Esophagus muscularis mucosa (tissue), 4 donors: ENCODE results near the gene TAF11. TPM values are rescaled to one million over a fixed set of nuclear protein-coding genes. Genes with fewer than 3 reads are reported as not detected.

Source experiments
- DNase-seq: peaks from one replicate; pipeline ENCODE4 v3.0.0-alpha.2; 2017; ENCODE audit errors: extremely low spot score
- H3K27ac ChIP-seq, 4 donors: fragments of 200-600 bp; sonication (generic); replicated peaks in 1 of 4; 1 replicate in 3 of 4; 2 replicates in 1 of 4; pipeline ENCODE4 v1.5.1; 2016 to 2019; ENCODE audit warnings: mild to moderate bottlenecking in 1 of 4
- H3K27me3 ChIP-seq, 4 donors: fragments of 200-600 bp; sonication (generic); one replicate each; pipeline versions ENCODE4 v1.5.1 to v1.6.0; 2016 to 2019
- H3K36me3 ChIP-seq, 4 donors: fragments of 200-600 bp; sonication (generic); one replicate each; pipeline ENCODE4 v1.5.1; 2016 to 2019
- H3K4me1 ChIP-seq, 4 donors: fragments of 200-600 bp; sonication (generic); one replicate each; pipeline ENCODE4 v1.5.1; 2016 to 2019
- H3K4me3 ChIP-seq, 4 donors: fragments of 200-600 bp; sonication (generic); 1 replicate in 2 of 4; 2 replicates in 2 of 4; pipeline ENCODE4 v1.5.1; 2016 to 2019; ENCODE audit warnings: mild to moderate bottlenecking in 4 of 4, moderate library complexity in 1 of 4
- H3K9me3 ChIP-seq, 4 donors: fragments of 200-600 bp; sonication (generic); 1 replicate in 3 of 4; 2 replicates in 1 of 4; pipeline ENCODE4 v1.5.1; 2016 to 2019
- CTCF ChIP-seq, 3 experiments: fragments of 200-600 bp in 2 of 3; fragments of 450-650 bp in 1 of 3; sonication (generic) in 2 of 3; IDR thresholded peaks; one replicate each; pipeline ENCODE4 v1.5.1; 2017 to 2019; ENCODE audit warnings: antibody characterized with exemption in 3 of 3, mild to moderate bottlenecking in 2 of 3, moderate library complexity in 1 of 3
- EP300 ChIP-seq: sonication (generic); formaldehyde crosslinking; IDR thresholded peaks from one replicate; pipeline ENCODE4 v1.6.1; 2017; ENCODE audit warnings: antibody characterized with exemption
- POLR2A ChIP-seq: fragments of 450-650 bp; IDR thresholded peaks from one replicate; pipeline ENCODE4 v1.6.1; 2017; ENCODE audit warnings: antibody characterized with exemption, moderate library complexity, mild to moderate bottlenecking, low read depth
- POLR2AphosphoS5 ChIP-seq, 2 donors: sonication (generic); formaldehyde crosslinking; IDR thresholded peaks; one replicate each; pipeline ENCODE4 v1.6.1; 2017; ENCODE audit warnings: antibody characterized with exemption in 2 of 2
- WGBS: methylation state at CpG from one replicate; pipeline ENCODE4 v1.1.5; 2018; 5-methylcytosine and 5-hydroxymethylcytosine counted together
- intact Hi-C: fragments of 100-400 bp; cut with DNase I; formaldehyde crosslinking; loops from one replicate; pipeline ENCODE4 v1.15.1; 2023
- total RNA-seq, 4 donors: library from RNA; depleted of rRNA; stranded (reverse); fragments of >200 nt; gene quantifications; one replicate each; pipeline versions ENCODE4 v1.1.0 to v1.2.1, GENCODE V29; 2016

Gene TAF11
- total RNA-seq, 4 donors from 2014 or later = 18.2 to 26.2 (median 25.4) TPM

- 86% methylated on average over 1 of the region's 1 CpG for WGBS
- no peaks in the 10 kb centered on the region for H3K4me1 ChIP-seq
- no peaks in the 10 kb centered on the region for H3K9me3 ChIP-seq
- no peak for TF ChIP-seq EP300
- TF ChIP-seq POLR2AphosphoS5 (IDR thresholded peaks at IDR 0.05) = no peak
- no peak for TF ChIP-seq CTCF (IDR thresholded peaks at IDR 0.05)
- TF ChIP-seq POLR2A = no peak
- intact Hi-C loops = no loop called here
- H3K27ac ChIP-seq = no peak overlapping the region
- no peaks in the 10 kb centered on the region for H3K27me3 ChIP-seq
- peaks cover 11 to 80% (median 66%) of the 10 kb centered on the region in 4 donors for H3K36me3 ChIP-seq
- DNase-seq = no peak
- H3K4me3 ChIP-seq = no peak overlapping the region
These were observed 54.9 kb downstream of the TAF11 start for GRCh38 chr6:34832942-34833341.

GRCh38 chr6:34829137-34829536, 58.7 kb downstream of the TAF11 start:
- TF ChIP-seq POLR2AphosphoS5 (IDR thresholded peaks at IDR 0.05) (no peak), EP300 (no peak), CTCF (IDR thresholded peaks at IDR 0.05) (no peak), POLR2A (no peak)
- intact Hi-C loops = no loop called here
- H3K9me3 ChIP-seq = no peaks in the 10 kb centered on the region
- H3K36me3 ChIP-seq = peaks cover 12 to 82% (median 61%) of the 10 kb centered on the region in 4 donors
- H3K27ac ChIP-seq = no peak overlapping the region
- H3K4me3 ChIP-seq = no peak overlapping the region
- no peaks in the 10 kb centered on the region for H3K27me3 ChIP-seq
- no peaks in the 10 kb centered on the region for H3K4me1 ChIP-seq
- DNase-seq = peak; percentile 5
- 95% methylated on average over 2 of the region's 2 CpGs for WGBS

Other genes with a start within 250 kb of the TAF11 start
- gene ILRUN, start 191.3 kb downstream of the TAF11 start, total RNA-seq = 100 to 1,000 TPM in 3 of 4 donors, 10 to 100 TPM in 1; 88.8 to 109 (median 104) TPM
- 10 to 100 TPM; 46.6 to 72.5 (median 58.4) TPM for gene SNRPC, start 130.5 kb downstream of the TAF11 start, total RNA-seq
- gene BLTP3A, start 96.0 kb downstream of the TAF11 start, total RNA-seq = 10 to 100 TPM in 2 of 4 donors, 1 to 10 TPM in 2; 7.5 to 13.1 (median 9.8) TPM
- gene ANKS1A, start 1.2 kb upstream of the TAF11 start, total RNA-seq = 100 to 1,000 TPM in 2 of 4 donors, 10 to 100 TPM in 2; 68.3 to 132 (median 98.7) TPM